ENCODE results near the gene IFIT3.
"Not testable (repeated sequence)": the region's sequence is repeated elsewhere in the genome, so short reads cannot be mapped to it uniquely, and the experiment has no call there.

Gene IFIT3

GRCh38 chr10:89327803-89328441 lies at the start of gene IFIT3:
Gene IFIT3 (plus strand): TSS chr10:89327997. CDS start chr10:89328074, 77 bp downstream.
- DNase-seq: no peak

- DNase-seq: no peak
These were observed 49.7 kb upstream of the IFIT3 start for GRCh38 chr10:89278034-89278535.

- DNase-seq: no peak
These were observed 48.9 kb upstream of the IFIT3 start for GRCh38 chr10:89278900-89279392.

- DNase-seq: no peak
These were observed 48.4 kb upstream of the IFIT3 start for GRCh38 chr10:89279421-89279869.

GRCh38 chr10:89280508-89280907 lies 47.3 kb upstream of the IFIT3 start:
- DNase-seq: no peak

- DNase-seq: no peak
These were observed 46.0 kb upstream of the IFIT3 start for GRCh38 chr10:89281606-89282395.

- no peak for DNase-seq
These were observed 44.5 kb upstream of the IFIT3 start for GRCh38 chr10:89283025-89283935.

GRCh38 chr10:89283936-89284475 lies 43.8 kb upstream of the IFIT3 start:
- no peak for DNase-seq

GRCh38 chr10:89284711-89285110 lies 43.1 kb upstream of the IFIT3 start:
- not testable (repeated sequence) for DNase-seq

GRCh38 chr10:89285303-89285702 lies 42.5 kb upstream of the IFIT3 start:
- not testable (repeated sequence) for DNase-seq

- DNase-seq: no peak
These were observed 33.0 kb upstream of the IFIT3 start for GRCh38 chr10:89294721-89295239.

- DNase-seq: no peak
These were observed 32.2 kb upstream of the IFIT3 start for GRCh38 chr10:89295597-89295996.

GRCh38 chr10:89296220-89296648 lies 31.6 kb upstream of the IFIT3 start:
- DNase-seq: no peak

- no peak for DNase-seq
These were observed 30.4 kb upstream of the IFIT3 start for GRCh38 chr10:89297356-89297755.

GRCh38 chr10:89297791-89298190 lies 30.0 kb upstream of the IFIT3 start:
- no peak for DNase-seq

- DNase-seq: no peak
These were observed 28.8 kb upstream of the IFIT3 start for GRCh38 chr10:89299031-89299430.

- DNase-seq: no peak
These were observed 26.6 kb upstream of the IFIT3 start for GRCh38 chr10:89301232-89301631.

GRCh38 chr10:89301721-89302445 lies 25.9 kb upstream of the IFIT3 start, which contains the start of gene IFIT2:
Gene IFIT2 (plus strand): TSS chr10:89302046. CDS start chr10:89302124, 78 bp downstream.
- DNase-seq: no peak

- DNase-seq: no peak
These were observed 25.2 kb upstream of the IFIT3 start for GRCh38 chr10:89302625-89303024.

- DNase-seq: no peak
These were observed 24.6 kb upstream of the IFIT3 start for GRCh38 chr10:89303161-89303560.

- DNase-seq: no peak
These were observed 23.8 kb upstream of the IFIT3 start for GRCh38 chr10:89304026-89304425.
